HepG2 (cell line): Measurements from ENCODE around the gene TMEM220. TPM values are rescaled to one million over a fixed set of nuclear protein-coding genes. Genes with fewer than 3 reads are reported as not detected.
A peak's percentile ranks its signal among the peaks of the same experiment; 100 is the strongest.

ENCODE experiments used
- ARNTL ChIP-seq: sonication (generic); formaldehyde crosslinking; IDR thresholded peaks from 2 replicates; pipeline ENCODE4 v1.4.0; 2020; ENCODE audit warnings: mild to moderate bottlenecking, missing genetic modification reagents
- ATF5 ChIP-seq: sonication (generic); formaldehyde crosslinking; IDR thresholded peaks from 2 replicates; pipeline ENCODE4 v1.4.0; 2020; ENCODE audit warnings: mild to moderate bottlenecking, low read depth, missing genetic modification reagents
- ATF7-NPFF ChIP-seq: sonication (generic); formaldehyde crosslinking; IDR thresholded peaks from 2 replicates; pipeline ENCODE4 v1.8.1; 2023; ENCODE audit warnings: mild to moderate bottlenecking, low read depth, missing genetic modification reagents, moderate library complexity
- CEBPG ChIP-seq: IDR thresholded peaks from 2 replicates; pipeline ENCODE4 v1.6.1; 2016
- CHD4 ChIP-seq: fragments of 200-600 bp; sonication (generic); IDR thresholded peaks from 2 replicates; pipeline ENCODE4 v1.7.0; 2017; ENCODE audit warnings: mild to moderate bottlenecking, low read length, borderline replicate concordance
- CSRNP1 ChIP-seq: sonication (generic); formaldehyde crosslinking; IDR thresholded peaks from 2 replicates; pipeline ENCODE4 v1.8.1; 2023; ENCODE audit warnings: mild to moderate bottlenecking, missing genetic modification reagents
- EP300 ChIP-seq, 3 experiments: sonication (generic) in 1 of 3; formaldehyde crosslinking in 1 of 3; IDR thresholded peaks; 2 replicates each; pipeline versions ENCODE4 v1.5.1 to v1.6.1; 2011 to 2020; ENCODE audit warnings: low read depth in 2 of 3, low read length in 2 of 3, borderline replicate concordance in 1 of 3, improper control_type of control experiment in 1 of 3, mild to moderate bottlenecking in 1 of 3, missing genetic modification reagents in 1 of 3, moderate library complexity in 1 of 3
- GPN1 ChIP-seq: sonication (generic); formaldehyde crosslinking; IDR thresholded peaks from 2 replicates; pipeline ENCODE4 v1.5.1; 2020; ENCODE audit warnings: missing genetic modification reagents, borderline replicate concordance
- NFAT5 ChIP-seq: sonication (generic); formaldehyde crosslinking; IDR thresholded peaks from 2 replicates; pipeline ENCODE4 v1.4.0; 2020; ENCODE audit warnings: missing genetic modification reagents
- NFRKB ChIP-seq: fragments of 450-650 bp; IDR thresholded peaks from 2 replicates; pipeline ENCODE4 v1.6.1; 2017
- NR3C1 ChIP-seq: sonication (generic); formaldehyde crosslinking; IDR thresholded peaks from 2 replicates; pipeline ENCODE4 v1.4.0; 2020; ENCODE audit warnings: missing genetic modification reagents
- PREB ChIP-seq: sonication (generic); formaldehyde crosslinking; IDR thresholded peaks from 2 replicates; pipeline ENCODE4 v1.4.0; 2020; ENCODE audit warnings: missing genetic modification reagents
- RFX5 ChIP-seq: IDR thresholded peaks from 2 replicates; pipeline ENCODE4 v1.6.1; 2011; ENCODE audit warnings: low read depth, low read length, improper control_type of control experiment
- SATB2 ChIP-seq: sonication (generic); formaldehyde crosslinking; IDR thresholded peaks from 2 replicates; pipeline ENCODE4 v1.5.0; 2020; ENCODE audit warnings: missing genetic modification reagents
- ZBTB1 ChIP-seq: sonication (generic); formaldehyde crosslinking; IDR thresholded peaks from 2 replicates; pipeline ENCODE4 v1.4.0; 2020; ENCODE audit warnings: missing genetic modification reagents, borderline replicate concordance
- ZFP90 ChIP-seq: sonication (generic); formaldehyde crosslinking; IDR thresholded peaks from 2 replicates; pipeline ENCODE4 v1.8.0; 2022; ENCODE audit warnings: missing genetic modification reagents, mild to moderate bottlenecking, inconsistent platforms, borderline replicate concordance
- ZNF337 ChIP-seq: sonication (generic); formaldehyde crosslinking; IDR thresholded peaks from 2 replicates; pipeline ENCODE4 v1.5.1; 2020; ENCODE audit warnings: missing genetic modification reagents, low read depth, mild to moderate bottlenecking, borderline replicate concordance
- ZNF484 ChIP-seq: sonication (generic); formaldehyde crosslinking; IDR thresholded peaks from 2 replicates; pipeline ENCODE4 v1.5.1; 2020; ENCODE audit warnings: mild to moderate bottlenecking, low read depth, missing genetic modification reagents, borderline replicate concordance
- ZNF550 ChIP-seq: sonication (generic); formaldehyde crosslinking; IDR thresholded peaks from 2 replicates; pipeline ENCODE4 v1.4.0; 2020; ENCODE audit warnings: mild to moderate bottlenecking, missing genetic modification reagents, borderline replicate concordance
- ZNF605 ChIP-seq: sonication (generic); formaldehyde crosslinking; IDR thresholded peaks from 2 replicates; pipeline ENCODE4 v1.8.0; 2022; ENCODE audit warnings: mild to moderate bottlenecking, missing genetic modification reagents
- ZNF772 ChIP-seq: sonication (generic); formaldehyde crosslinking; IDR thresholded peaks from 2 replicates; pipeline ENCODE4 v1.5.0; 2020; ENCODE audit warnings: mild to moderate bottlenecking, missing genetic modification reagents
- ZSCAN20 ChIP-seq: sonication (generic); formaldehyde crosslinking; IDR thresholded peaks from 2 replicates; pipeline ENCODE4 v1.4.0; 2020; ENCODE audit warnings: missing genetic modification reagents, mild to moderate bottlenecking, borderline replicate concordance
- ZSCAN31 ChIP-seq: sonication (generic); formaldehyde crosslinking; IDR thresholded peaks from 2 replicates; pipeline ENCODE4 v1.5.0; 2020; ENCODE audit warnings: low read depth, mild to moderate bottlenecking, missing genetic modification reagents
- polyA plus RNA-seq, 8 experiments: library from polyadenylated mRNA; depleted of rRNA in 3 of 8; stranded (reverse) in 7 of 8; unstranded in 1 of 8; fragments of >200 nt; fragmentation: Illumina TruSeq in 4 of 8; extraction: Trizol in 4 of 8; gene quantifications; 2 replicates each; pipeline versions ENCODE4 v1.2.1 to v1.2.3, GENCODE V29; 2011 to 2016; ENCODE audit warnings: low read depth in 4 of 8, missing spikeins in 1 of 8, mixed read lengths in 1 of 8; ENCODE audit not compliant: insufficient read depth in 1 of 8
- total RNA-seq, 5 experiments: library from RNA; depleted of rRNA; stranded (reverse); fragments of >200 nt; fragmentation: Illumina TruSeq; extraction: Trizol; gene quantifications; 2 replicates each; pipeline ENCODE4 v1.2.3, GENCODE V29; 2016; ENCODE audit warnings: low read depth in 1 of 5

Gene TMEM220
- total and polyA plus RNA-seq, 2 of the 13 experiments (the other 11 are each of a cell fraction or from before 2014, with no cell fraction given), result 1.3 to 2.2 TPM

GRCh38 chr17:10737168-10737622 lies 7.4 kb upstream of the TMEM220 start (continued):
- TF ChIP-seq ZNF605 (CRISPR knock-in tag) (0 out of 2 replicates have a peak, but pooled peaks have one; percentile 49), ZNF550 (CRISPR knock-in tag) (no peak), NFRKB (no peak), PREB (CRISPR knock-in tag) (no peak), ZNF337 (CRISPR knock-in tag) (no peak), SATB2 (CRISPR knock-in tag) (no peak), ATF7-NPFF (CRISPR knock-in tag) (no peak), ZNF484 (CRISPR knock-in tag) (no peak), ZFP90 (no peak), ATF5 (CRISPR knock-in tag) (no peak), ZNF772 (CRISPR knock-in tag) (no peak), CEBPG (CRISPR knock-in tag) (0 out of 2 replicates have a peak, but pooled peaks have one; percentile 9), NR3C1 (CRISPR knock-in tag) (no peak), RFX5 (no peak), ARNTL (CRISPR knock-in tag) (no peak), ZSCAN31 (CRISPR knock-in tag) (no peak), CHD4 (no peak), ZBTB1 (CRISPR knock-in tag) (no peak), CSRNP1 (CRISPR knock-in tag) (no peak), ZSCAN20 (no peak), GPN1 (CRISPR knock-in tag) (no peak), NFAT5 (CRISPR knock-in tag) (no peak), EP300 (IDR thresholded peaks at IDR 0.05; ENCODE audit: low read depth in 2 of 2, low read length in 2 of 2) (peak in 1 of 2 experiments; percentile 22; a peak in 1 of 4 replicates), EP300 (CRISPR knock-in tag; IDR thresholded peaks at IDR 0.05; ENCODE audit: borderline replicate concordance) (no peak)
